G401 (cell line): ENCODE data around the gene CTRL. TPM values are rescaled to one million over a fixed set of nuclear protein-coding genes. Genes with fewer than 3 reads are reported as not detected.

Source experiments
- DNase-seq: peaks from one replicate; pipeline ENCODE4 v3.0.0-alpha.2; 2015; ENCODE audit warnings: low spot score
- in situ Hi-C: cut with HindIII; loops from 2 replicates; pipeline ENCODE4 v1.10.0; 2016; ENCODE audit warnings: low sequenced_read_pairs, mixed read lengths
- total RNA-seq: library from RNA; depleted of rRNA; stranded (reverse); fragments of >200 nt; shearing (Covaris generic); gene quantifications from 2 replicates; pipeline ENCODE4 v1.2.3, GENCODE V29; 2014

Gene CTRL
- total RNA-seq, 1 experiment from 2014 or later: not detected

DNA sequence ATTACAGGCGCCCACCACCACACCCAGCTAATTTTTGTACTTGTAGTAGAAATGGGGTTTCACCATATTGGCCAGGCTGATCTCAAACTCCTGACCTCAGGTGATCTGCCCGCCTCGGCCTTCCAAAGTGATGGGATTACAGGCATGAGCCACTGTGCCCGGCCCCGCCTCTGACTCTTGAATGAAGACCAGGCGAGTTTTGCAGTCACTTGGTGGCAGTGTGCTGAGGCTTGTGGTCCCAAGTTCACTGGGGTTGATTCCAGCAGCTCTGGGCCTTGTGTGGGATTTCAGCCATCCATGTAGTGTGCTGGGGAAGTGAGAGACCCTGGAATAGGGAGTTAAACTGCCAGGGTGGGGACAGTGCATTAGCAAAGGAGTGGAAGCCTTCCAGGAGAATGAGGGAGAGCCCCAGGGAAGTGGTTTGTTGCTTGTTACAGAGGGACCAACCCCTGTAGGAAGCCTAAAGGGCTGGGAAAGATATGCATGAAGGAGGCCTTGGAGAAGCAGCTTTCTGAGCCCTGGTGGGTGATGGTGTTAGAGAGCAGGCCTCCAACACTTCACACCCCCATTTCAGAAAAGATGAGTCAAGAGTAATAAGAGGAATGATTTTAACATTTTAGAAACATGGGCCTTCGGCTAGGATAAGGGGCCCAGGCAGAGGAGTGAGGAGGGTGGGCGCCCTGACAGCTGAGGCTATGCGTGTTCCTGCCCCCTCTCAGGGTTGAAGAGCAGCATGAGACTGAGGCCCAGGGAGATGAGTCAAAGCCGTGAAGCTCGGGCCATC is 24.1 kb downstream of the CTRL start:
- in situ Hi-C loops: no loop called here
- DNase-seq: no peak

- in situ Hi-C loops: no loop called here
- no peak for DNase-seq
These were observed 28.8 kb downstream of the CTRL start for GRCh38 chr16:67902831-67903230.

GRCh38 chr16:67901734-67902133 is 29.9 kb downstream of the CTRL start:
- DNase-seq: no peak
- in situ Hi-C loops: no loop called here

GRCh38 chr16:67897231-67897630 is 34.4 kb downstream of the CTRL start:
- in situ Hi-C loops: loop anchor here (25.0 kb wide), 1 partner anchor 210 kb away; no protein-coding TSS in a partner anchor
- DNase-seq: peak; percentile 36

- in situ Hi-C loops: loop anchor here (25.0 kb wide), 1 partner anchor 207 kb away; no protein-coding TSS in a partner anchor
These were observed 37.8 kb downstream of the CTRL start for GRCh38 chr16:67893743-67894399.

GRCh38 chr16:67892899-67893742 is 38.5 kb downstream of the CTRL start, which contains the start of gene PSKH1:
Gene PSKH1 (plus strand): TSS chr16:67893254. CDS start chr16:67908750, 15,496 bp downstream.
- peak; percentile 98 for DNase-seq
- in situ Hi-C loops: loop anchor here (25.0 kb wide), 1 partner anchor 206 kb away; no protein-coding TSS in a partner anchor

More at GRCh38 chr16:67893743-67894399, 37.8 kb downstream of the CTRL start:
- peak; percentile 55 for DNase-seq

DNA sequence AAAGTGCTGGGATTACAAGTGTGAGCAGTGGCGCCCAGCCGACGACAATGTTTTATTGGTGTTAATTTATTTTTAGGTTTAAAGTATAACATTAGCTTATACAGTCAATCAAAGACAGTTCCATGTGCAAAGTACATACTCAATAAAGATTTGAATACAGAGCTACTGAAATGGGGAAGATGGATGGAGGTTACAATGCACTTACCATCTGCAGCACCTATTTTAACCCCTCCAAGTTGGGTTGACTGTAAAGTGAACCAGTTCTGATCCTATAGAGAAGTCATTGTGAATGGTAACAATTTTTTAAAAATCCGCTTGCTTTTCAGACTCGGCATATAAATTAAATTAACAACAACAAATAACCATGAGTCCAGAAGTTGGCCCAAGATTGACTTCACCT is 39.3 kb downstream of the CTRL start:
- in situ Hi-C loops: loop anchor here (25.0 kb wide), 1 partner anchor 205 kb away; no protein-coding TSS in a partner anchor
- no peak for DNase-seq

GRCh38 chr16:67888331-67888730 is 43.3 kb downstream of the CTRL start:
- no peak for DNase-seq
- in situ Hi-C loops: loop anchor here (25.0 kb wide), 1 partner anchor 201 kb away; no protein-coding TSS in a partner anchor

GRCh38 chr16:67886387-67886786 is 45.3 kb downstream of the CTRL start:
- in situ Hi-C loops: loop anchor here (25.0 kb wide), 1 partner anchor 199 kb away; no protein-coding TSS in a partner anchor

GRCh38 chr16:67885976-67886375 is 45.7 kb downstream of the CTRL start:
- in situ Hi-C loops: loop anchor here (25.0 kb wide), 1 partner anchor 199 kb away; no protein-coding TSS in a partner anchor
- DNase-seq: no peak

More at GRCh38 chr16:67886387-67886786, 45.3 kb downstream of the CTRL start:
- DNase-seq: no peak

- in situ Hi-C loops: loop anchor here (25.0 kb wide), 1 partner anchor 198 kb away; no protein-coding TSS in a partner anchor
- DNase-seq: no peak
These were observed 46.1 kb downstream of the CTRL start for GRCh38 chr16:67885545-67885944.

DNA sequence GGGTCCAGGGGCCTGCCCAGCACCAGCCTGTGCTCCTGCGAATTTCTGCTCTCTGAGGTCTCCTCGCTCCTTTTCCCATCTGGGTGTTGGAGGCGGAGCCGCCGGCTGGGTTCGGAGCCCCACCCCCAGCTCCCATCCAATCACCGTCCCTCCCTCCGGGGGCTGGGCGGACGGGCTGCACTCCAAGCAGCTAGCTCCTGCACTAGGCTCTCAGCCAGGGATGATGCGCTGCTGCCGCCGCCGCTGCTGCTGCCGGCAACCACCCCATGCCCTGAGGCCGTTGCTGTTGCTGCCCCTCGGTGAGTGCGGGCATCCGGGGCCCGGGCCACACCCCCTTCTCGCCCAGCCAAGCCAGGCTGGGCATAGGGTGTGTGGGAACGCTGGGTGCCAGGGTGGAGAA is 47.0 kb downstream of the CTRL start, which contains the start of gene NRN1L:
NRN1L (plus strand) TSS at position 202 of the 400 bp plus-strand sequence; CDS start at position 221, 19 bp downstream.
- in situ Hi-C loops: loop anchor here (25.0 kb wide), 1 partner anchor 197 kb away; no protein-coding TSS in a partner anchor
- DNase-seq: peak; percentile 89

DNA sequence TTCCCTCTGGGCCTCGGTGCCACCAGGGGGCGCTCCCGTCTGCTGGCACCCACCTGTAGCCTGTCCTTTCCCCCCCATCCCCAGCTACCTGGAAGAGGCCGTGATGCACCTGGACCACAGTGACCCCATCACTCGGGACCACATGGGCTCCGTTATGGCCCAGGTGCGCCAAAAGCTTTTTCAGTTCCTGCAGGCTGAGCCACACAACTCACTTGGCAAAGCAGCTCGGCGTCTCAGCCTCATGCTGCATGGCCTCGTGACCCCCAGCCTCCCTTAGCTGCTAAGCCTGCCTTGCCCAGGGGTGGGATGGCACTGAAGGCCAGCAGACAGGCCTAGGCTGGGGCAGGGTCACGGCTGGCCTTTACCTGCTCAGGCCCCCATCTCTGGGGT is 47.8 kb downstream of the CTRL start:
- peak; percentile 51 for DNase-seq
- in situ Hi-C loops: loop anchor here (25.0 kb wide), 1 partner anchor 197 kb away; no protein-coding TSS in a partner anchor

DNA sequence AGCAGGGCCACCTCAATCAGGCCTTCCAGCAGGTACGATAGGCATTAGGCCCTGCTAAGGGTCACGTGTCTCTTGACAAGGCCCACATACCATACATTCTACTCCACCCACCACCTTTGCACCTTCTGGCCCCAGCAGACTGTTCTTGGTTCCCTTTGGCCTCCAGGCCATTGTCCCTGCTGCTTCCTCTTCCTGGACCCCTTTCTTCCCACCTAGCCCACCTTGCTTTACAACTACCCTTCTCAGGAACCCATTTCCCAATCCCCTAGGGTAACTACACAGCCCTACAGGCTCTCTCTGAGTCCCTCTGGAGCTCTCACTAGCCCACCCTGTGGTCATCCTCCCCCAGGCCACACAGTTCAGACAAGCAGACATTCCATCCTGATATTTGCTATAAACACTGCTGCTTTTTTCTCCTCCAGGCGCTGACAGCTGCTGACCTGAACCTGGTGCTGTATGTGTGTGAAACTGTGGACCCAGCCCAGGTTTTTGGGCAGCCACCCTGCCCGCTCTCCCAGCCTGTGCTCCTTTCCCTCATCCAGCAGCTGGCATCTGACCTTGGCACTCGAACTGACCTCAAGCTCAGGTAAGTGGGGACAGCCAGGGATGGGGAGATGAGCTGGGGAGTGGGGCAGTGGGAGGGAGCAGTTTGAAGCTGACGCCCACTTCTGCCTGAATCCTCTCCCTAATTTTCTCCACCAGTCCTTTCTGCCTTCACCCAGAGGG is 48.4 kb downstream of the CTRL start:
- in situ Hi-C loops: loop anchor here (25.0 kb wide), 1 partner anchor 196 kb away; no protein-coding TSS in a partner anchor
- no peak for DNase-seq

GRCh38 chr16:67882374-67883145 is 49.1 kb downstream of the CTRL start:
- in situ Hi-C loops: loop anchor here (25.0 kb wide), 1 partner anchor 195 kb away; no protein-coding TSS in a partner anchor
- peak; percentile 16 for DNase-seq

GRCh38 chr16:67881621-67882161 is 50.0 kb downstream of the CTRL start:
- DNase-seq: peak; percentile 89
- in situ Hi-C loops: loop anchor here (25.0 kb wide), 1 partner anchor 194 kb away; no protein-coding TSS in a partner anchor

DNA sequence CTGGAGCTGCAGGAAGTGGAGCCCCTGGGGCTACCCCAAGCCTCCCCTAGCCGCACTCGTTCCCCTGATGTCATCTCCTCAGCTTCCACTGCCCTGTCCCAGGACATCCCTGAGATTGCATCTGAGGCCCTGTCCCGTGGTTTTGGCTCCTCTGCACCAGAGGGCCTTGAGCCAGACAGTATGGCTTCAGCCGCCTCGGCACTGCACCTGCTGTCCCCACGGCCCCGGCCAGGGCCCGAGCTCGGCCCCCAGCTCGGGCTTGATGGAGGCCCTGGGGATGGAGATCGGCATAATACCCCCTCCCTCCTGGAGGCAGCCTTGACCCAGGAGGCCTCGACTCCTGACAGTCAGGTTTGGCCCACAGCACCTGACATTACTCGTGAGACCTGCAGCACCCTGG is 51.1 kb downstream of the CTRL start:
- DNase-seq: no peak
- in situ Hi-C loops: loop anchor here (25.0 kb wide), 1 partner anchor 193 kb away; no protein-coding TSS in a partner anchor
